Measurements from ENCODE around the gene MTHFD1.

The MTHFD1 gene

DNA sequence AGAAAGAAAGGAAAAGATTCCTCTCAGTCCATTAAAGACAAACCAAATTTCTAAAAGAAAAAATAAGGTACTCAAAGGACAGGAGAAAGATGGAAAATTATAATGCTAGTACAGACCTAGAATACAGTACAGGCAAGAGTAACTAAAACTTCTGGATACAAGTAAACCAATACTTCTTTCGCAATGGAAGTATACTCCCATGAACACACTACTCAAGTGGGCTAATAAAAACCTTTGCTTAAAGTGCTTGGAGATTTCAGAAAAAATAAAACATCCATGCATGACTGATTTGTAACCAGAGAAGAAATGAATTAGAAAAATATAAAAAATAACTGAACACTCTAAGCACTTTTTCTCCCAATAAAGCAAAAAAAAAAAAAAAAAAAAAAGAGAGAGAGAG, 111.9 kb downstream of the MTHFD1 start:
- no peak for DNase-seq

- DNase-seq = no peak
These were observed 113.4 kb downstream of the MTHFD1 start for GRCh38 chr14:64501411-64502171.

GRCh38 chr14:64502456-64502855, 114.3 kb downstream of the MTHFD1 start:
- no peak for DNase-seq

DNA sequence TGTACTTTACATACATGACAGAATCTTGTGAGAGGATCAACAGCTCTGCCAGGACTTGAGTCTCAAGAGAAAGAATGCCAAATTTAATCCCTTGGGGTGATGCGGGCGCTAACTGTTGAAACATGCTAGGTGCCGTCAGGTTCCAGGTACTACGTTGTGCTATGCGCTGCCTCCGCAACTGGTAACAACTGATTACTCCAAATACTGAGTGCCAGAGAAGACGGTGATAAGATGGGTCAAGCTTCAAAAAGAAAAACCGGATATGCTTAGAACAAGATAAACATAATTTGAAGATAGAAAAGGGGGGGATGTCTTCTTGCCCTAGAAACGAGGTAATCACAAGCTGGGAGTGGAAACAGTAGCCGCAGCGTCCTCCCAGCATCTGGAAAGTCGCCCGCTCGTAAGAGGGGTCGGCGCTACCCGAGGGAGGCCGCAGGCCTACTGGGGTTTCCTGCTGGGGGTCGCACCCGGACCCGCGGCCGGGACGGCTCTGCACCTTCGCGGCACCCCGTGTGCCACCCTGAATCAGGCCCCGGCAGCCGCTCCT, 114.8 kb downstream of the MTHFD1 start:
- no peak for DNase-seq

DNA sequence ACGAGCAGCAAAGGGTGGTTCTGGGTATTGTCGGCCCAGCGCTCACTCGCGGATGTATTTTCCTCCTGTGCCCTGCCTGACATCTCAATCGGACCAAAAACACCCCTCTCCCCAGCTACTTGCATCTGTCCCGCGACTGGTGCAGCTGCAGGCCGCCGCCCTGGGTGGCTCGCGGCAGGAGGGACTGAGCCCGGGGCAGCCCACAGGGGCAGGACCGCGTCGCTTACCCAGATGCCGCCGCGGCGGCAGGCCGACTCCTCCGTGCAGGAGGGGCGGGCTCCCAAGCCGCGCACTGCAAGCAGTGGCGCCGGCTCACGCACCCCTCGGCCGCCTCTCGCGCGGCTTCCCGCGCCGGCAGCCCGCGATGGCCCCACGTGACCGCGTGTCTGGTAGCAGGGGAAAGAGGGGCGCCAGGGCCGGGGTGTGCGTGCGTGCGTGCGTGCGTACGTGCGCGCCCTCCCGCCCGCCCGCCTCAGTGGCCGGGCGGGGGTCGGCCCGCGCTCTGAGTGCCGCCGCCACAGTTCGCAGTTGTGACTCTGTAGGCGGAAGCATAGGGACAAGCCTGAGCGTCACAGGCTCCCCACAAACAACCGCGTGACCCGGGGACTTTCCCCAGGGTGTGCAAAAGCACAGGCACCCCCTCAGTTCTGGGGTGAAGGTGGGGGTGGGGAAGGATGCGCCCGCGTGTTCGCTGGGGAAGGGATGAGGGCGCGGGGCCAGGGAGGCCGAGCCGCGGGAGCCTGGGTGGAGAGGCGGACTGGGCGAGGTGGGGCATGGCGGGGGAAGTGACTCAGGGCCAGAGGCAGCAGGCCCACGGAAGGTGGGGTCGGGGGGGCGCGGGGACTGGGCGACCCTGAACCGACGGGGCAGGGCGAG, 115.5 kb downstream of the MTHFD1 start, which contains the start of gene ZBTB25:
Gene ZBTB25 (minus strand): TSS at position 405 of the 876 bp plus-strand sequence. CDS start 13,305 bp downstream, outside the sequence.
- peak; percentile 84 to 88 for DNase-seq

- peak; percentile 58 to 78 for DNase-seq
These were observed 116.2 kb downstream of the MTHFD1 start, which contains the start of gene ZBTB1 for GRCh38 chr14:64504310-64504896. Gene ZBTB1 (plus strand): TSS chr14:64504770. CDS start chr14:64521505, 16,735 bp downstream.

DNA sequence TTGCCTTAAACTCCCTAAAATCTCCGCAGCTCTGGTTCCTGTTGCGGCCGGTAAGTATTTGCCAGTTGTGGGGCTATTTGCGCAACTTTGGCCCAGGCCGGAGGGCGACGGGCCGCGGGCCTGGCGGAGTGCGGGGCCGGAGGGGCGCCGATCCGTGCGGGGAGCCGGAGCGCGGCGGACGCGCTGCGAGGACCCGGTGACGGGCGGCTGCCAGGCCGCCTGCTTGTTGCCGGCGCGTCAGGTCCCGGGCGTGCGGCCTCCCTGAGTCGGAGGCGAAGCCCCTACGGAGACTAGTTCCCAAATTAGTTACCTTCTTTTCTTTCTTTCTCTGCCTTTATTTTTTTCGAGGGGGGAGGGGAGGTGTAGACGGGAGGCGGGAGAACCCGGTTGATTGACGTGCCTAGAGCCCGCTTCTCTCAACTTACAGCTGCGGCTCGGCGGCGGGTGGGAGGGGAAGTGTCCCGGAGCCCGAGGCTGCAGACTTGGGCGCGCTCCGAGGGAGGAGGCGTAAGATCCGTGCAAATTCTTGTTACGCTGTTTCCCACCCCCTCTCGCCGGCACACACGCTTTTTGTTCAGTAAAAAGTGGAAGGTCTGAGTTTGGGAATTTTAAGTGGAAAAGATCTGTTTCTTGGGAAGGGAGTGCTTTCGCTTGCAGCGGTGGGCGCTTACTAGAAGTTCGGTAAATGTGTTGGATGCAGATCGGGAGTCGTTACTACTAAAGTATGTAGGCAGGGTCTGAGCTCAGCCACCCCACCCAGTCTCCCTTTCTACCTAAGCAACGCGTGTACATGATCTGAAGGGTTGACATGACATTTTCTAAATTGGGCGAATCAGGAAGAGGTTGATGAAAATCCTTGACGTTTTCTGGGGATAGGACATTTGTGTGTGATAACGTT, 117.0 kb downstream of the MTHFD1 start:
- DNase-seq = peak; percentile 75 to 84

DNA sequence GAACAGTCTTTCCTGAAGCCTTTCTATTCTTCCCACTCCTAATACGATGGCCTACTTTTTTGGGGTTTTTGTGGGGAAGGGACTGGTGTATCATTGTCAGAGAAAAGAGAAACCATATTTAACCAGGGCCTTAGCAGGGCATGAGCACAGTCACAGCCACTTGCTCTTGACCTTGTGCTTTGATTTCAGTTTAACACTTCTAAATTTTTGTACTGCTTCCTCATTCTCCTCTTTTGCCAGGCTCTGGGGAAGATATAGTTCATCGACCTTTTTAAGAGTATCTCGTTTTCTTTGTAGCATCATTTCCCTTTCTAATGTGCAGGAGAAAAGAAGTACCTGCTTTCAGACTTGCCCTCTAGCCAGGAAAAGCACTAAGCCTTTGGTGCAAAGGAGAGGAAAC, 118.6 kb downstream of the MTHFD1 start:
- no peak for DNase-seq

DNA sequence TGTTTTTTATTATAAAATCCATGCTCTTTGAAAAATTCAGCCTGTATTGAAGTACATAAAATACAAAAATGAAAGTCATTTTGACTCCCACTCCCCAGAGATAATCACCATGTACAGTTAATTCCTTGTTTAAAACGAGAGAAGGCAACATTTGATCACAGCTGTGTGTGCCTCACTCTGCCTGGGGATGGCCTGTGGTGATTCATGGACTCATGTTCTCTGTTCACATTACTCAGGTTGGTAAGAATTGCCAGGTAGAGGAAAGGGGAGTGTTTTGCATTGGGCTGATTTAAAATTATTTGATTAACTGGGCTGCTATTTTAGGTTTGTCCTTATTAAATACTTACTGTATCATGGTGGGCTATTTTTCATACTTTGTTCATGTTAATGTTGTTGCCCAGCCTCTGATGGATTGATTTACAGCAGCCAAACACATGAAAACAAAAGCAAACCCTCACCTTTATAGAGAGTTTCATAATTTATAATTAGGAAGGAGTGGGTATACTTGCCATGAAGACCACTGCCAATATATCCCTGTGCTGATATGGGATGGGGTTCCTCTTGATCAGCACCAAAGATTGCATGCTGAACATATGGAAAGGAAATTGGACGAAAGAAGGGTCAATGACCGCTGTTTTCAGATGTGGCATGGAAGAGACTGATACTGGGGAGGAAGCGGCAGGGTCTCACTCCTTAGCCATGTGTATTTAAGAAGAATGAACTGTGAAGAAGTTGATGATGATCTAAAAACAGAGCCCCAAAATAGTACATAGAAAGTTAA, 119.4 kb downstream of the MTHFD1 start:
- no peak for DNase-seq

DNA sequence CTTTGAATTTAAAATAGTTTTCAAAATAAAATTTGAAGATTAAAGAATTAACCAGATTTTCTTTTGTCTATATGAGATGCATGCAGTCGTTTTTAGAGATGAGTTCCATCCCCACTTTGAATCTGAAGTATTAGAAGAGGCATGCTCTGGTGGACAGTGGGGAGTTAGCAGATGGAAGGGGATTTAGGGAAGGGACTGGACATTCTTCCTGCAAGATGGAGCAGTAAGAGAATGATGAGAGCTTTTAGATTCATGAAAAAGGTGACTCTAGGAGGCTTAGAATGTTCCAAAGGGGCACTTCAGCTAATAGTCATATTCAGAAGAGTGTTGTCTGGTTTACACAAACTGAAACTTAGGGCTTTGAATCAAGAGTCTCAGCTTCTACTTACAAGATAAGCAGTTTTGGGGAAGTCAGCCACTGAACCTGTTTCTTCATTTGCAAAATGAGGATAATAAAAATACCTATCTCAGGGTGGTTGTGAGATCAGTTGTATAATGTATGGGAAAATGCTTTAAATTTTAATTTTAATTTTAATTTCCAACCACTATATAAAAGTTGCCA, 120.1 kb downstream of the MTHFD1 start:
- no peak for DNase-seq

- DNase-seq = no peak
These were observed 120.9 kb downstream of the MTHFD1 start for GRCh38 chr14:64509036-64509435.

All from hippocampal formation (tissue), 2 donors.